GM12878 (cell line): ENCODE measurements around the gene OSBPL2. TPM values are rescaled to one million over a fixed set of nuclear protein-coding genes. Genes with fewer than 3 reads are reported as not detected.

Source experiments
- ATAC-seq: fragments of 200-7000 bp; cut with Tn5 transposase; 3 replicates; pipeline ENCODE4 v1.9.1; 2020; ENCODE audit warnings: mild to moderate bottlenecking, moderate library complexity
- BruUV-seq: library from RNA; stranded (reverse); fragments of 400-500 nt; replicated peaks from 2 replicates; lab custom pipeline; 2021; lab: Mats Ljungman, UMichigan
- CTCF ChIA-PET: fragments of 300-600 bp; sonication (Branson Sonifier 250); formaldehyde crosslinking; extraction: SDS; loops from one replicate; lab custom pipeline; 2021; ENCODE audit warnings: inconsistent platforms; lab: Yijun Ruan, JAX
- POLR2A ChIA-PET: fragments of 350-600 bp; formaldehyde crosslinking; extraction: SDS; loops from one replicate; lab custom pipeline; 2021; ENCODE audit warnings: inconsistent platforms; lab: Charles Lee
- RAD21 ChIA-PET: fragments of 300-600 bp; sonication (Branson Sonifier 250); formaldehyde crosslinking; loops from one replicate; lab custom pipeline; 2023; ENCODE audit warnings: antibody characterized with exemption; ENCODE audit not compliant: unreplicated experiment; lab: Charles Lee
- SMC1A ChIA-PET: fragments of 300-600 bp; sonication (Branson Sonifier 250); formaldehyde crosslinking; loops from one replicate; lab custom pipeline; 2023; ENCODE audit not compliant: unreplicated experiment, uncharacterized antibody; lab: Charles Lee
- DNase-seq: peaks from one replicate; pipeline ENCODE4 v3.0.0-alpha.2; 2011; ENCODE audit warnings: low read depth, low spot score
- FAIRE-seq: peaks from 3 replicates; lab custom pipeline; 2011; peaks lifted over from hg19 to GRCh38; lab: Jason Lieb, UNC
- H2AFZ ChIP-seq: 2 replicates; pipeline ENCODE4 v1.6.0; 2011; ENCODE audit warnings: low read depth, low read length, control low read depth; ENCODE audit not compliant: control insufficient read depth
- H3K27ac ChIP-seq: 2 replicates; pipeline ENCODE4 v1.5.1; 2011; ENCODE audit warnings: control low read depth; ENCODE audit not compliant: control insufficient read depth, insufficient read depth
- H3K27me3 ChIP-seq, 2 experiments: replicated peaks in 1 of 2; 2 replicates each; pipeline versions ENCODE4 v1.6.0 to v1.6.1; 2011; ENCODE audit warnings: low read length in 1 of 2; ENCODE audit not compliant: control insufficient read depth in 2 of 2, insufficient read depth in 2 of 2
- H3K36me3 ChIP-seq, 2 experiments: 2 replicates each; pipeline ENCODE4 v1.5.1; 2011; ENCODE audit warnings: low read length in 1 of 2; ENCODE audit not compliant: control insufficient read depth in 2 of 2, insufficient read depth in 2 of 2
- H3K4me1 ChIP-seq: 2 replicates; pipeline ENCODE4 v1.6.1; 2011; ENCODE audit warnings: mild to moderate bottlenecking, low read length, moderate library complexity, mixed read lengths; ENCODE audit not compliant: control insufficient read depth, insufficient read depth
- H3K4me2 ChIP-seq: 2 replicates; pipeline ENCODE4 v1.6.0; 2011; ENCODE audit warnings: control low read depth; ENCODE audit not compliant: control insufficient read depth, insufficient read depth
- H3K4me3 ChIP-seq: fragments of 200-600 bp; sonication (generic); 2 replicates; pipeline ENCODE4 v1.5.1; 2016
- H3K79me2 ChIP-seq: 2 replicates; pipeline ENCODE4 v1.6.0; 2011; ENCODE audit warnings: low read length; ENCODE audit not compliant: control insufficient read depth, insufficient read depth
- H3K9ac ChIP-seq: 2 replicates; pipeline ENCODE4 v1.8.0; 2011; ENCODE audit warnings: low read length, control low read depth, mixed read lengths; ENCODE audit not compliant: control insufficient read depth, insufficient read depth
- H3K9me3 ChIP-seq: replicated peaks from 3 replicates; pipeline ENCODE4 v1.5.1; 2011; ENCODE audit warnings: mild to moderate bottlenecking, low read length; ENCODE audit not compliant: control insufficient read depth, insufficient read depth
- H4K20me1 ChIP-seq: 2 replicates; pipeline ENCODE4 v1.6.0; 2011; ENCODE audit not compliant: control insufficient read depth, insufficient read depth
- E2F8 ChIP-seq: fragments of 450-650 bp; IDR thresholded peaks from 2 replicates; pipeline ENCODE4 v1.6.1; 2018; ENCODE audit warnings: mild to moderate bottlenecking, low read depth, moderate library complexity; ENCODE audit not compliant: partially characterized antibody
- HSF1 ChIP-seq: fragments of 150-350 bp; IDR thresholded peaks from 2 replicates; pipeline ENCODE4 v1.6.1; 2014; ENCODE audit warnings: mild to moderate bottlenecking, low read depth, low read length
- POLR2A ChIP-seq: IDR thresholded peaks from 2 replicates; pipeline ENCODE4 v1.6.1; 2011; ENCODE audit warnings: low read depth, mild to moderate bottlenecking, low read length
- WGBS: methylation state at CpG from one replicate; pipeline ENCODE4 v1.1.6; 2016; ENCODE audit warnings: low lambda C conversion rate; ENCODE audit not compliant: insufficient replicate concordance, insufficient coverage; ENCODE audit errors: missing lambda C conversion rate; 5-methylcytosine and 5-hydroxymethylcytosine counted together
- in situ Hi-C: fragments of 300-500 bp; cut with MboI; formaldehyde crosslinking; loops from 9 replicates; pipeline ENCODE4 v1.14.3; 2018; ENCODE audit warnings: mixed read lengths
- intact Hi-C: fragments of 100-400 bp; cut with micrococcal nuclease; formaldehyde crosslinking; loops from one replicate; pipeline ENCODE4 v1.14.2; 2022; ENCODE audit not compliant: unreplicated experiment
- polyA plus RNA-seq, 11 experiments: library from polyadenylated mRNA; depleted of rRNA in 4 of 11; unstranded in 6 of 11; stranded (reverse) in 5 of 11; fragments of >200 nt; fragmentation: Nextera tagmentation in 4 of 11; fragmentation: Illumina TruSeq in 1 of 11; extraction: Ambion mirVana in 4 of 11; extraction: Trizol in 1 of 11; gene quantifications; 1 replicate in 1 of 11; 2 replicates in 10 of 11; pipeline versions ENCODE4 v1.2.1 to v1.2.3, GENCODE V29; 2011 to 2016; ENCODE audit warnings: inconsistent platforms in 2 of 11, missing spikeins in 2 of 11, low read depth in 1 of 11
- total RNA-seq, 4 experiments: library from RNA; depleted of rRNA in 3 of 4; stranded (reverse); fragments of >200 nt in 3 of 4; fragmentation: Illumina TruSeq in 1 of 4; extraction: Trizol in 1 of 4; gene quantifications; 2 replicates each; pipeline versions ENCODE4 v1.2.1 to v1.2.3, GENCODE V29; 2013 to 2021

OSBPL2 gene
- total and polyA plus RNA-seq, 10 of the 15 experiments (the other 5 are each of a cell fraction or from before 2014, with no cell fraction given), result 2.8 to 22.3 (median 14.7) TPM

GRCh38 chr20:62299666-62300236, 61.4 kb downstream of the OSBPL2 start (continued):
- TF ChIP-seq E2F8, result no peak
- TF ChIP-seq, all 136 proteins: peak for 0

- no peak for FAIRE-seq
Observed at GRCh38 chr20:62300319-62300718, 62.0 kb downstream of the OSBPL2 start.

More at GRCh38 chr20:62300319-62300718, 62.0 kb downstream of the OSBPL2 start:
- intact Hi-C loops, result loop anchor here (5.0 kb wide), 2 partner anchors 317 to 492 kb away; no protein-coding TSS in a partner anchor
- SMC1A ChIA-PET, result interaction anchor here (0.7 to 1.1 kb wide), 4 partner anchors 40 to 99 kb away, joined by 3 read pairs; no protein-coding TSS in a partner anchor
- no peaks in the 10 kb centered on the region for H3K27me3 ChIP-seq
- CTCF ChIA-PET, result interaction anchor here (0.8 to 2.4 kb wide), 8 partner anchors 16 to 317 kb away, joined by 3 to 33 read pairs (median 4); partner anchors contain the start of gene RPS21
- TF ChIP-seq HSF1, result no peak
- TF ChIP-seq POLR2A, result 0 out of 2 replicates have a peak, but pooled peaks have one; percentile 31
- H2AFZ ChIP-seq, result no peak overlapping the region
- no TSS peak for BruUV-seq
- no peak overlapping the region for H3K9ac ChIP-seq
- H3K36me3 ChIP-seq, result peaks cover 1 to 9% of the 10 kb centered on the region in 2 experiments; a peak in 3 of 4 replicates
- in situ Hi-C loops, result loop anchor here (10.0 kb wide), 1 partner anchor 314 kb away; no protein-coding TSS in a partner anchor
- H3K4me3 ChIP-seq, result no peak overlapping the region
- ATAC-seq (no peak), DNase-seq (no peak)
- RAD21 ChIA-PET, result interaction anchor here (1.0 to 2.2 kb wide), 3 partner anchors 82 to 109 kb away, joined by 3 to 12 read pairs (median 6); no protein-coding TSS in a partner anchor
- H3K4me1 ChIP-seq, result peaks cover 10% of the 10 kb centered on the region
- no peaks in the 10 kb centered on the region for H3K9me3 ChIP-seq
- peaks cover 10% of the 10 kb centered on the region for H4K20me1 ChIP-seq
- no peak overlapping the region for H3K4me2 ChIP-seq
- POLR2A ChIA-PET, result interaction anchor here (0.9 kb wide), 1 partner anchor 86 kb away, joined by 4 read pairs; the partner anchor contains the start of gene RPS21
- WGBS, result 85% methylated on average over 11 of the region's 11 CpGs
- H3K79me2 ChIP-seq, result peaks cover 23% of the 10 kb centered on the region
- no peak overlapping the region for H3K27ac ChIP-seq
